Measurements from ENCODE around the gene ALDH1A2. TPM values are rescaled to one million over a fixed set of nuclear protein-coding genes. Genes with fewer than 3 reads are reported as not detected.

Gene ALDH1A2
- total and polyA plus RNA-seq, 7 donors: 1.2 to 12.5 (median 4.4) TPM

DNA sequence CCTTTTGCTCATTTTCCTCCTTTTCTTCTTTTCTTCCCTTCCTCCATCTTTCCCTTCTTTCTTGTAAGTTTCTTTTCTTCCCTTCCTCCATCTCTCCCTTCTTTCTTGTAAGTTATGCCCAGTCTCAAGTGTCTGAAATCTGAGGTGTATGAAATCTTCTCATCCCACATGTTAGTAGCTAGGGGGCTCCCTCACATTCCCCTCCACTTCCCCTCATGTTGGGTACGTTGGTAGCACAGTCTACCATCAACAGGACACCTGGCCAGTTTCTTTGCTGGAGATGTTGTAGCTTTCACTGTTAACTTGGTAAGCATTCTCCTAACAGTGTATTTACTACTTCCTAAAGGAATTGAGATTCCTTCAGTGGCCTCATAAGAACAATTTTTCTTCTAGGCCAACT is 133.9 kb downstream of the ALDH1A2 start:
- Histone ChIP-seq H3K27ac (no peak overlapping the region), H3K4me3 (no peak overlapping the region), H3K36me3 (no peaks in the 10 kb centered on the region), H3K9me3 (peaks cover 0 to 2% (median 0%) of the 10 kb centered on the region in 4 donors), H3K4me1 (no peaks in the 10 kb centered on the region), H3K27me3 (no peaks in the 10 kb centered on the region)
- 65 to 81% methylated on average over 1 of the region's 1 CpG for WGBS, 2 donors
- DNase-seq: no peak
- no peak for TF ChIP-seq POLR2A (IDR thresholded peaks at IDR 0.05)
- no peak for TF ChIP-seq EP300 (IDR thresholded peaks at IDR 0.05)
- TF ChIP-seq, protein P1, sequence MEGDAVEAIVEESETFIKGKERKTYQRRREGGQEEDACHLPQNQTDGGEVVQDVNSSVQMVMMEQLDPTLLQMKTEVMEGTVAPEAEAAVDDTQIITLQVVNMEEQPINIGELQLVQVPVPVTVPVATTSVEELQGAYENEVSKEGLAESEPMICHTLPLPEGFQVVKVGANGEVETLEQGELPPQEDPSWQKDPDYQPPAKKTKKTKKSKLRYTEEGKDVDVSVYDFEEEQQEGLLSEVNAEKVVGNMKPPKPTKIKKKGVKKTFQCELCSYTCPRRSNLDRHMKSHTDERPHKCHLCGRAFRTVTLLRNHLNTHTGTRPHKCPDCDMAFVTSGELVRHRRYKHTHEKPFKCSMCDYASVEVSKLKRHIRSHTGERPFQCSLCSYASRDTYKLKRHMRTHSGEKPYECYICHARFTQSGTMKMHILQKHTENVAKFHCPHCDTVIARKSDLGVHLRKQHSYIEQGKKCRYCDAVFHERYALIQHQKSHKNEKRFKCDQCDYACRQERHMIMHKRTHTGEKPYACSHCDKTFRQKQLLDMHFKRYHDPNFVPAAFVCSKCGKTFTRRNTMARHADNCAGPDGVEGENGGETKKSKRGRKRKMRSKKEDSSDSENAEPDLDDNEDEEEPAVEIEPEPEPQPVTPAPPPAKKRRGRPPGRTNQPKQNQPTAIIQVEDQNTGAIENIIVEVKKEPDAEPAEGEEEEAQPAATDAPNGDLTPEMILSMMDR (IDR thresholded peaks at IDR 0.05): no peak
- no peak for TF ChIP-seq POLR2AphosphoS5 (IDR thresholded peaks at IDR 0.05)
- intact Hi-C loops (cut with DNase I): no loop called here

DNA sequence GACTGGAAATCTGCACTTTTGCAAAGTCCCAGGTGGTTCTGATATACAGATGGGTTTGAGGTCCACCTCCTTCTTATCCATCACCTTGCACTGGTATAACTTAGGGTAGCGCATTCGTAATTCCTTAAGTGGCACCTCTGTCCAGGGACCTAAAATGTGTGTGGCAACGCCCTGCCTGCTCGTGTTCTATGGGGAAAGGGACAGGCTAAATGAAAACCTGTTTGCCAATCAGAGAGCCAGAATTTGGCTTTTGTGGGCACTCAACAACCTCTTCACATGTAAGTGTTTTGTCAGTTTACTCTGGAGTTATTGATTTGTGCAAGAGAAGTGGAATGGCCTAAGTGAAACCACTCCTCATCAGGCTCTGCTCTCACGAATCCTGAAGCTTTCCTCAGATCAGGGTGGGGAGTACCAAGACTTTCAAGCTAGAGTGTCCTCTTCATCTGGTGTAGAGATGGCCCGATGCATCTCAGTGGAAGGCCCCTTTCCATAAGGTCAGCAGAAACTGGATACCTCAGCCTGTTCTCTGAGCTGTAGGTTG is 138.3 kb downstream of the ALDH1A2 start:
- H3K27me3 ChIP-seq: no peaks in the 10 kb centered on the region
- DNase-seq: no peak
- WGBS, 2 donors: 94% methylated on average over 6 of the region's 6 CpGs
- H3K4me3 ChIP-seq: no peak overlapping the region
- peaks cover 0 to 16% (median 12%) of the 10 kb centered on the region in 4 donors for H3K4me1 ChIP-seq
- H3K27ac ChIP-seq: no peak overlapping the region
- TF ChIP-seq EP300 (IDR thresholded peaks at IDR 0.05) (no peak), POLR2AphosphoS5 (IDR thresholded peaks at IDR 0.05) (no peak), POLR2A (IDR thresholded peaks at IDR 0.05) (no peak)
- TF ChIP-seq, protein P1 (IDR thresholded peaks at IDR 0.05): no peak
- H3K9me3 ChIP-seq: no peaks in the 10 kb centered on the region
- intact Hi-C loops (cut with DNase I): no loop called here
- H3K36me3 ChIP-seq: no peaks in the 10 kb centered on the region

GRCh38 chr15:57925650-57926049 is 139.9 kb downstream of the ALDH1A2 start:
- no peak for DNase-seq
- intact Hi-C loops (cut with DNase I): no loop called here

DNA sequence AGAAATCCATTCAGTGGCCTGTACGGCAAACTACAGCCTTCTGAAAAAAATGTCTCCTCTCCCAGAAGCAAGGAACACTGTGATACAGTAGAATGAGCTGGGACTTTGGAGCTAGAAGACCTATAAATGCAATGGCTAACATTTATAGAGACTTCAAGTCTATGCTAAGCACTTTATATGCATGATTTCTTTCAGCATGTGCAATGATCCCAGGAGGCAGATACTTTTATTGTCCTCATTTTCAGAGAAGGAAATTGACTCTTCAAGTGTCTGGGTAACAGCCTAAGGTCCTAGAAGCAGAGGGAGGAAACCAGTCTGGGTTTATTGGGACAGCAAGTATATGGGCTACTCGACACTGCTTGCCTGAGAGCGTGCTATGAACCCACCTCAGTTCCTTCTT is 140.9 kb downstream of the ALDH1A2 start:
- H3K4me1 ChIP-seq: peaks cover 0 to 18% (median 12%) of the 10 kb centered on the region in 4 donors
- 24 to 64% methylated on average over 3 of the region's 3 CpGs for WGBS, 2 donors
- no peak overlapping the region for H3K27ac ChIP-seq
- H3K4me3 ChIP-seq: no peak overlapping the region
- no peaks in the 10 kb centered on the region for H3K27me3 ChIP-seq
- TF ChIP-seq, protein P1 (IDR thresholded peaks at IDR 0.05): no peak
- no peak for TF ChIP-seq POLR2AphosphoS5 (IDR thresholded peaks at IDR 0.05)
- no peak for TF ChIP-seq EP300 (IDR thresholded peaks at IDR 0.05)
- no peak for TF ChIP-seq POLR2A (IDR thresholded peaks at IDR 0.05)
- no peaks in the 10 kb centered on the region for H3K9me3 ChIP-seq
- H3K36me3 ChIP-seq: no peaks in the 10 kb centered on the region
- no peak for DNase-seq
- intact Hi-C loops (cut with DNase I): no loop called here

More at GRCh38 chr15:57925650-57926049, 139.9 kb downstream of the ALDH1A2 start:
- no peak for TF ChIP-seq EP300 (IDR thresholded peaks at IDR 0.05)
- no peak for TF ChIP-seq POLR2A (IDR thresholded peaks at IDR 0.05)
- TF ChIP-seq, protein P1 (IDR thresholded peaks at IDR 0.05): no peak
- no peak for TF ChIP-seq POLR2AphosphoS5 (IDR thresholded peaks at IDR 0.05)
- Histone ChIP-seq H3K27me3 (no peaks in the 10 kb centered on the region), H3K9me3 (no peaks in the 10 kb centered on the region), H3K36me3 (no peaks in the 10 kb centered on the region), H3K4me1 (peaks cover 0 to 18% (median 12%) of the 10 kb centered on the region in 4 donors), H3K27ac (no peak overlapping the region), H3K4me3 (no peak overlapping the region)
- 92% methylated on average over 3 of the region's 3 CpGs for WGBS, 2 donors

DNA sequence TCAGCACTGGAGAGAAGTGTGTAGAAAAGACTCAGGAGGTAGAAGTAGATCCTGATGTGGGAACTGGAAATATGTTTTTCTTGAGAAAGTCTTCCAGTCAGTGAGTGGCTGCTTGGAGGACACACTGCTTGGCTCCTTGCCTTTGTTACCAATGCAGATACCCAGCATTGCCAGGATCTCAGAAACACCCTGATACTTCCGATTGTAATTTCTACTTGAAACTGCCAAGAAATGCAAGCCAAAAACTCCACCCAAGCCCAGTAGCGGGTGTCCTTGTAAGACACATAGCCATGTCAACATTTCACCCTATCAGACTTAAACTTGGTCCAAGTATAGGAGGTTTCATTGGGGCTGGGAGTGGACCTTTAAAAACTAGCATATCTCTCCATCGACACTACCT is 141.8 kb downstream of the ALDH1A2 start:
- H3K27ac ChIP-seq: peak overlapping the region in 3 of 4 donors; percentile 36 to 68 (median 41)
- no peak for DNase-seq
- TF ChIP-seq POLR2A (IDR thresholded peaks at IDR 0.05) (no peak), EP300 (IDR thresholded peaks at IDR 0.05) (no peak)
- TF ChIP-seq, protein P1 (IDR thresholded peaks at IDR 0.05): no peak
- H3K36me3 ChIP-seq: no peaks in the 10 kb centered on the region
- no peak overlapping the region for H3K4me3 ChIP-seq
- WGBS, 2 donors: 10 to 58% methylated on average over 3 of the region's 3 CpGs
- intact Hi-C loops (cut with DNase I): no loop called here
- no peaks in the 10 kb centered on the region for H3K27me3 ChIP-seq
- H3K4me1 ChIP-seq: peaks cover 0 to 18% (median 12%) of the 10 kb centered on the region in 4 donors
- no peaks in the 10 kb centered on the region for H3K9me3 ChIP-seq

Data from sigmoid colon (tissue), 7 donors.